HG03460 (cell line): ENCODE measurements around the gene TEAD4.

ENCODE experiments used
- ATAC-seq: cut with Tn5 transposase; IDR thresholded peaks from one replicate; pipeline ENCODE4 v1.9.1; 2021; ENCODE audit not compliant: unreplicated experiment

The TEAD4 gene

GRCh38 chr12:2960390-2960956 lies 1.3 kb downstream of the TEAD4 start:
- ATAC-seq: no peak

- ATAC-seq: no peak
Observed at GRCh38 chr12:2960996-2961616, 1.9 kb downstream of the TEAD4 start.

GRCh38 chr12:2961705-2962104 lies 2.5 kb downstream of the TEAD4 start:
- no peak for ATAC-seq

- no peak for ATAC-seq
Observed at GRCh38 chr12:2963154-2963759, 4.1 kb downstream of the TEAD4 start.

- ATAC-seq: no peak
Observed at GRCh38 chr12:2963760-2964292, 4.6 kb downstream of the TEAD4 start.

GRCh38 chr12:2967651-2968050 lies 8.5 kb downstream of the TEAD4 start:
- no peak for ATAC-seq

- ATAC-seq: no peak
Observed at GRCh38 chr12:2970744-2971143, 11.5 kb downstream of the TEAD4 start.

GRCh38 chr12:2973566-2973965 lies 14.4 kb downstream of the TEAD4 start:
- ATAC-seq: no peak

- ATAC-seq: no peak
Observed at GRCh38 chr12:2974560-2974971, 15.4 kb downstream of the TEAD4 start.

GRCh38 chr12:2976581-2976996 lies 17.4 kb downstream of the TEAD4 start:
- no peak for ATAC-seq

GRCh38 chr12:2977776-2978175 lies 18.6 kb downstream of the TEAD4 start:
- no peak for ATAC-seq

GRCh38 chr12:2979806-2980205 lies 20.6 kb downstream of the TEAD4 start:
- no peak for ATAC-seq

GRCh38 chr12:2980630-2981029 lies 21.4 kb downstream of the TEAD4 start:
- ATAC-seq: no peak

GRCh38 chr12:2982361-2982760 lies 23.2 kb downstream of the TEAD4 start:
- no peak for ATAC-seq

- ATAC-seq: no peak
Observed at GRCh38 chr12:2984249-2984648, 25.1 kb downstream of the TEAD4 start.

- no peak for ATAC-seq
Observed at GRCh38 chr12:2984698-2985097, 25.5 kb downstream of the TEAD4 start.

- no peak for ATAC-seq
Observed at GRCh38 chr12:2986876-2987275, 27.7 kb downstream of the TEAD4 start.

GRCh38 chr12:2988494-2988893 lies 29.3 kb downstream of the TEAD4 start:
- no peak for ATAC-seq

- ATAC-seq: no peak
Observed at GRCh38 chr12:2992724-2993123, 33.5 kb downstream of the TEAD4 start.

- ATAC-seq: no peak
Observed at GRCh38 chr12:2997989-2998670, 38.9 kb downstream of the TEAD4 start.

GRCh38 chr12:2998789-2999264 lies 39.6 kb downstream of the TEAD4 start:
- ATAC-seq: no peak
